ENCODE measurements around the gene SLC24A3. TPM values are rescaled to one million over a fixed set of nuclear protein-coding genes. Genes with fewer than 3 reads are reported as not detected.

SLC24A3 gene
- total and polyA plus RNA-seq, 2 of the 13 experiments (the other 11 are each of a cell fraction or from before 2014, with no cell fraction given), result not detected

- no peaks in the 10 kb centered on the region for H3K4me1 ChIP-seq (ENCODE audit: insufficient read depth, low read length)
- ATAC-seq (no peak), DNase-seq (ENCODE audit: low spot score) (no peak), FAIRE-seq (no peak)
- H3K9ac ChIP-seq (ENCODE audit: insufficient read depth, low read depth, low read length), result no peak overlapping the region
- ChIA-PET POLR2A (no interaction called here), CTCF (ENCODE audit: low intra/inter-chr PET ratio, low total read pairs) (no interaction called here)
- no peaks in the 10 kb centered on the region for H3K9me3 ChIP-seq (ENCODE audit: low read length)
- no peaks in the 10 kb centered on the region for H3K27me3 ChIP-seq (ENCODE audit: control insufficient read depth in 1 of 2, insufficient read depth in 2 of 2, low read length in 2 of 2)
- no peaks in the 10 kb centered on the region for H4K20me1 ChIP-seq (ENCODE audit: insufficient read depth, low read length)
- no peak for TF ChIP-seq KDM5B (CRISPR knock-in tag; IDR thresholded peaks at IDR 0.05; ENCODE audit: borderline replicate concordance)
- TF ChIP-seq EHMT2 (IDR thresholded peaks at IDR 0.05; ENCODE audit: borderline replicate concordance, low read depth, low read length), result no peak
- no peak for TF ChIP-seq ZNF841 (CRISPR knock-in tag; IDR thresholded peaks at IDR 0.05; ENCODE audit: borderline replicate concordance)
- TF ChIP-seq MXD4 (CRISPR knock-in tag; IDR thresholded peaks at IDR 0.05), result no peak
- no peak for TF ChIP-seq BCL6 (CRISPR knock-in tag; IDR thresholded peaks at IDR 0.05)
- TF ChIP-seq, protein P1, sequence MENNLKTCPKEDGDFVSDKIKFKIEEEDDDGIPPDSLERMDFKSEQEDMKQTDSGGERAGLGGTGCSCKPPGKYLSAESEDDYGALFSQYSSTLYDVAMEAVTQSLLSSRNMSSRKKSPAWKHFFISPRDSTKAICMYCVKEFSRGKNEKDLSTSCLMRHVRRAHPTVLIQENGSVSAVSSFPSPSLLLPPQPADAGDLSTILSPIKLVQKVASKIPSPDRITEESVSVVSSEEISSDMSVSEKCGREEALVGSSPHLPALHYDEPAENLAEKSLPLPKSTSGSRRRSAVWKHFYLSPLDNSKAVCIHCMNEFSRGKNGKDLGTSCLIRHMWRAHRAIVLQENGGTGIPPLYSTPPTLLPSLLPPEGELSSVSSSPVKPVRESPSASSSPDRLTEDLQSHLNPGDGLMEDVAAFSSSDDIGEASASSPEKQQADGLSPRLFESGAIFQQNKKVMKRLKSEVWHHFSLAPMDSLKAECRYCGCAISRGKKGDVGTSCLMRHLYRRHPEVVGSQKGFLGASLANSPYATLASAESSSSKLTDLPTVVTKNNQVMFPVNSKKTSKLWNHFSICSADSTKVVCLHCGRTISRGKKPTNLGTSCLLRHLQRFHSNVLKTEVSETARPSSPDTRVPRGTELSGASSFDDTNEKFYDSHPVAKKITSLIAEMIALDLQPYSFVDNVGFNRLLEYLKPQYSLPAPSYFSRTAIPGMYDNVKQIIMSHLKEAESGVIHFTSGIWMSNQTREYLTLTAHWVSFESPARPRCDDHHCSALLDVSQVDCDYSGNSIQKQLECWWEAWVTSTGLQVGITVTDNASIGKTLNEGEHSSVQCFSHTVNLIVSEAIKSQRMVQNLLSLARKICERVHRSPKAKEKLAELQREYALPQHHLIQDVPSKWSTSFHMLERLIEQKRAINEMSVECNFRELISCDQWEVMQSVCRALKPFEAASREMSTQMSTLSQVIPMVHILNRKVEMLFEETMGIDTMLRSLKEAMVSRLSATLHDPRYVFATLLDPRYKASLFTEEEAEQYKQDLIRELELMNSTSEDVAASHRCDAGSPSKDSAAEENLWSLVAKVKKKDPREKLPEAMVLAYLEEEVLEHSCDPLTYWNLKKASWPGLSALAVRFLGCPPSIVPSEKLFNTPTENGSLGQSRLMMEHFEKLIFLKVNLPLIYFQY (CRISPR knock-in tag; IDR thresholded peaks at IDR 0.05; ENCODE audit: borderline replicate concordance), result no peak
- TF ChIP-seq ZNF570 (CRISPR knock-in tag; IDR thresholded peaks at IDR 0.05; ENCODE audit: borderline replicate concordance), result no peak
- TF ChIP-seq ZNF253 (CRISPR knock-in tag; IDR thresholded peaks at IDR 0.05; ENCODE audit: borderline replicate concordance), result no peak
- TF ChIP-seq, protein P2, sequence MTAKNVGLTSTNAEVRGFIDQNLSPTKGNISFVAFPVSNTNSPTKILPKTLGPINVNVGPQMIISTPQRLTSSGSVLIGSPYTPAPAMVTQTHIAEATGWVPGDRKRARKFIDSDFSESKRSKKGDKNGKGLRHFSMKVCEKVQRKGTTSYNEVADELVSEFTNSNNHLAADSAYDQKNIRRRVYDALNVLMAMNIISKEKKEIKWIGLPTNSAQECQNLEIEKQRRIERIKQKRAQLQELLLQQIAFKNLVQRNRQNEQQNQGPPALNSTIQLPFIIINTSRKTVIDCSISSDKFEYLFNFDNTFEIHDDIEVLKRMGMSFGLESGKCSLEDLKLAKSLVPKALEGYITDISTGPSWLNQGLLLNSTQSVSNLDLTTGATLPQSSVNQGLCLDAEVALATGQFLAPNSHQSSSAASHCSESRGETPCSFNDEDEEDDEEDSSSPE (CRISPR knock-in tag; IDR thresholded peaks at IDR 0.05), result no peak
- no peak for TF ChIP-seq TBL1XR1 (IDR thresholded peaks at IDR 0.05; ENCODE audit: borderline replicate concordance, low read length, partially characterized antibody)
- no TSS peak for BruUV-seq (replicated peaks)
- H3K36me3 ChIP-seq (replicated peaks in 1 of 2; ENCODE audit: control insufficient read depth in 1 of 2, insufficient read depth in 2 of 2, low read length in 2 of 2), result no peaks in the 10 kb centered on the region
- no peak overlapping the region for H2AFZ ChIP-seq (ENCODE audit: low read length)
- intact Hi-C loops (cut with micrococcal nuclease; ENCODE audit: unreplicated experiment) (no loop called here), in situ Hi-C loops (cut with HindIII; ENCODE audit: extremely low pct_ligation_motif_present, low pct_unique_long_range_greater_than_20kb) (no loop called here)
- no peaks in the 10 kb centered on the region for H3K79me2 ChIP-seq (ENCODE audit: insufficient read depth, low read length)
- no peak overlapping the region for H3K4me2 ChIP-seq (ENCODE audit: low read depth, low read length)
- H3K4me3 ChIP-seq (replicated peaks in 1 of 3; ENCODE audit: insufficient read depth in 1 of 3, low read depth in 2 of 3, low read length in 3 of 3), result no peak overlapping the region
- no peak overlapping the region for H3K27ac ChIP-seq (ENCODE audit: extremely low read length, insufficient read depth, low read length)
- 33% methylated on average over 4 of the region's 4 CpGs for WGBS (ENCODE audit: low lambda C conversion rate)
These were observed 77.0 kb downstream of the SLC24A3 start for GRCh38 chr20:19289451-19289850.
